B cell (primary cell): ENCODE results near the gene RPS19.

Experiments
- EZH2 ChIP-seq: IDR thresholded peaks from 2 replicates; pipeline ENCODE4 v1.6.1; 2012; ENCODE audit warnings: borderline replicate concordance, low read depth, mild to moderate bottlenecking, moderate library complexity, low read length; ENCODE audit not compliant: insufficient read depth, poor library complexity, severe bottlenecking
- TF ChIP-seq, protein P1 (sequence below): fragments of 200-600 bp; IDR thresholded peaks from one replicate; pipeline ENCODE4 v1.8.0; 2022; ENCODE audit warnings: antibody characterized with exemption, mild to moderate bottlenecking

DNA sequence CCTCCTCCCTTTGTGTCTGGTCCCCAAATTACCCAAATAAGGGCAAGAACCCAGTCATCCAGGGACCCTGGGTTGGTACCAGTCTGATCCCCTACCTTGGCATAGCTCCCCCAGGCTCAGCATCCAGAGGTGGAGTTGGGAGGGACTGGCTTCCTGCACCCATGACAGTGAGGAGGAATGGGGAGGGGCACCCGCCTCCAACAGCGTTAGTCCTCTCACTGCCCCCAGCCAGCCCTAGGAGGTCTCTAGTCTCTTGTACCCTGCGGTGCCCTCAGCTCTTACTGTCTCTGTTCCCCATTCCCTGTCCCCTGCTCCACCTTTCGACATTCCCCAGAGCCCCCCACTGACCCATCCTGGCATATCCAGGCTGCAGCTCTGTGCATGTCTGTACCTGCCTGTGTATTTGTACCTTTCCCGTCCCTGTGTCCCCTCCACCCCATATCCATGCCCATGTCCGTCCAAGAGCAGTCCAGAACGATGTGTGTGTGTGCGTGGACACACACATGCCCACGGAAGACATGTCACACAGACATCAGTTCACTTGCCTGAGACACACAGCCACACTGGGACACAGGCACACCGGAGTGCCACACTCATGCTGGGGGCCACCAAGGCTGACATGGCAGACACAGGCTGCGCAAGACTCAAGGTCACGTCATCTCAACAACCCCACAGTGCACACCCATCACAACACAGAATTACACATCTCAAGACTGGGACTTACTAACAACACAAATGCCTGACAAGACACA is 50.4 kb downstream of the RPS19 start:
- TF ChIP-seq, protein P1, sequence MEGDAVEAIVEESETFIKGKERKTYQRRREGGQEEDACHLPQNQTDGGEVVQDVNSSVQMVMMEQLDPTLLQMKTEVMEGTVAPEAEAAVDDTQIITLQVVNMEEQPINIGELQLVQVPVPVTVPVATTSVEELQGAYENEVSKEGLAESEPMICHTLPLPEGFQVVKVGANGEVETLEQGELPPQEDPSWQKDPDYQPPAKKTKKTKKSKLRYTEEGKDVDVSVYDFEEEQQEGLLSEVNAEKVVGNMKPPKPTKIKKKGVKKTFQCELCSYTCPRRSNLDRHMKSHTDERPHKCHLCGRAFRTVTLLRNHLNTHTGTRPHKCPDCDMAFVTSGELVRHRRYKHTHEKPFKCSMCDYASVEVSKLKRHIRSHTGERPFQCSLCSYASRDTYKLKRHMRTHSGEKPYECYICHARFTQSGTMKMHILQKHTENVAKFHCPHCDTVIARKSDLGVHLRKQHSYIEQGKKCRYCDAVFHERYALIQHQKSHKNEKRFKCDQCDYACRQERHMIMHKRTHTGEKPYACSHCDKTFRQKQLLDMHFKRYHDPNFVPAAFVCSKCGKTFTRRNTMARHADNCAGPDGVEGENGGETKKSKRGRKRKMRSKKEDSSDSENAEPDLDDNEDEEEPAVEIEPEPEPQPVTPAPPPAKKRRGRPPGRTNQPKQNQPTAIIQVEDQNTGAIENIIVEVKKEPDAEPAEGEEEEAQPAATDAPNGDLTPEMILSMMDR = no peak
- TF ChIP-seq EZH2 = no peak
